Endodermal cell (in vitro differentiated cells): ENCODE measurements around the gene BCL2. TPM values are rescaled to one million over a fixed set of nuclear protein-coding genes. Genes with fewer than 3 reads are reported as not detected.

Experiments used
- DNase-seq: peaks from one replicate; pipeline ENCODE4 v3.0.0-alpha.2; 2017
- H3K27ac ChIP-seq: 2 replicates; pipeline ENCODE4 v1.5.1; 2013; ENCODE audit warnings: mild to moderate bottlenecking, low read depth, low read length, moderate library complexity
- H3K27me3 ChIP-seq: 2 replicates; pipeline ENCODE4 v1.6.1; 2013; ENCODE audit warnings: mild to moderate bottlenecking, low read length, moderate library complexity; ENCODE audit not compliant: insufficient read depth, control insufficient read depth, poor library complexity, severe bottlenecking
- H3K36me3 ChIP-seq: 2 replicates; pipeline ENCODE4 v1.7.0; 2013; ENCODE audit warnings: mild to moderate bottlenecking, low read length, moderate library complexity; ENCODE audit not compliant: control insufficient read depth, insufficient read depth
- H3K4me1 ChIP-seq: one replicate; pipeline ENCODE4 v1.7.0; 2013; ENCODE audit warnings: low read length; ENCODE audit not compliant: control insufficient read depth, insufficient read depth
- H3K4me3 ChIP-seq: 2 replicates; pipeline ENCODE4 v1.5.1; 2013; ENCODE audit warnings: mild to moderate bottlenecking, low read length, moderate library complexity
- H3K9ac ChIP-seq: 2 replicates; pipeline ENCODE4 v1.6.1; 2013; ENCODE audit warnings: mild to moderate bottlenecking, low read length, moderate library complexity; ENCODE audit not compliant: poor library complexity, severe bottlenecking; ENCODE audit errors: extremely low read depth
- H3K9me3 ChIP-seq: 2 replicates; pipeline ENCODE4 v1.6.1; 2013; ENCODE audit warnings: mild to moderate bottlenecking, low read length, moderate library complexity; ENCODE audit not compliant: control insufficient read depth
- H3K27ac Mint-ChIP-seq: 2 replicates; pipeline ENCODE4 v1.8.0; 2020; ENCODE audit warnings: mixed read lengths
- H3K27me3 Mint-ChIP-seq: 2 replicates; pipeline ENCODE4 v1.8.0; 2021; ENCODE audit warnings: mild to moderate bottlenecking, mixed read lengths; ENCODE audit not compliant: insufficient read depth
- H3K36me3 Mint-ChIP-seq: 2 replicates; pipeline ENCODE4 v1.8.0; 2020; ENCODE audit warnings: low read depth, mixed read lengths
- H3K4me1 Mint-ChIP-seq: 2 replicates; pipeline ENCODE4 v1.8.0; 2020; ENCODE audit warnings: mixed read lengths
- H3K4me3 Mint-ChIP-seq: 2 replicates; pipeline ENCODE4 v1.8.0; 2020; ENCODE audit warnings: mild to moderate bottlenecking, moderate library complexity, mixed read lengths
- H3K9me3 Mint-ChIP-seq: 2 replicates; pipeline ENCODE4 v1.8.0; 2020; ENCODE audit warnings: mild to moderate bottlenecking, mixed read lengths
- whole genome bisulfite sequencing, 2 experiments: methylation state at CpG; one replicate each; pipeline versions ENCODE4 v1.1.5 to v1.1.7; 2013; ENCODE audit warnings: missing lambda C conversion rate in 2 of 2, mixed read lengths in 1 of 2; ENCODE audit not compliant: insufficient coverage in 1 of 2, insufficient read length in 1 of 2; 5-methylcytosine and 5-hydroxymethylcytosine counted together
- total RNA-seq, 2 donors: library from RNA; stranded (reverse); fragmentation: NEBNext Ultra II Directional in 1 of 2; extraction: Animal tissue kit (Norgen Biotek cat#: 25700) in 1 of 2; gene quantifications; 2 replicates in 1 of 2; 3 replicates in 1 of 2; pipeline ENCODE4 v1.2.1, GENCODE V29; 2021
- TF ChIP-seq, protein P1 (sequence below): fragments of 200-600 bp; sonication (generic); conservative IDR thresholded peaks from 2 replicates; pipeline ENCODE4 v1.5.0; 2021; ENCODE audit warnings: antibody characterized with exemption, mild to moderate bottlenecking

BCL2 gene
- total RNA-seq, 2 donors from 2014 or later = 1.4 to 2.3 TPM

DNA sequence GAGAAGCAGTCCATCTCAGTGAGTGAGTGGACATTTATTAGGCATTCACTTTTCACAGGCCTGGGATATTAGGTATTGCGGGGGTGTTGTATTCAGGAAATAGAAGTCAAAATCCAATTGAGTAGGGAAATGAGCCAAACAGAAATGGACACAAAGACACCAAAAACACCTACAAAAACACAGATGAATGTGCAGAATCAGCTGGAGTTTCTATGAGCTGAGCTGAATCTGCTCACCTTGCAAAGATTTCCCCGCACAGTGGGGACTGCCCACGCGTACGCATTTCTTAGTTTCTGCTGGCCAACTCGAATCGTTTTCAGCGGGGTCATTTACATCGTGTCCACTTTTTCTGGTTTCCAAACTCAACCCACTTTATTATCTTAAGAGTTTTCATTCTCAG, 160.0 kb downstream of the BCL2 start:
- no peak overlapping the region for H3K9ac ChIP-seq
- H3K9me3 Mint-ChIP-seq = no peaks in the 10 kb centered on the region

DNA sequence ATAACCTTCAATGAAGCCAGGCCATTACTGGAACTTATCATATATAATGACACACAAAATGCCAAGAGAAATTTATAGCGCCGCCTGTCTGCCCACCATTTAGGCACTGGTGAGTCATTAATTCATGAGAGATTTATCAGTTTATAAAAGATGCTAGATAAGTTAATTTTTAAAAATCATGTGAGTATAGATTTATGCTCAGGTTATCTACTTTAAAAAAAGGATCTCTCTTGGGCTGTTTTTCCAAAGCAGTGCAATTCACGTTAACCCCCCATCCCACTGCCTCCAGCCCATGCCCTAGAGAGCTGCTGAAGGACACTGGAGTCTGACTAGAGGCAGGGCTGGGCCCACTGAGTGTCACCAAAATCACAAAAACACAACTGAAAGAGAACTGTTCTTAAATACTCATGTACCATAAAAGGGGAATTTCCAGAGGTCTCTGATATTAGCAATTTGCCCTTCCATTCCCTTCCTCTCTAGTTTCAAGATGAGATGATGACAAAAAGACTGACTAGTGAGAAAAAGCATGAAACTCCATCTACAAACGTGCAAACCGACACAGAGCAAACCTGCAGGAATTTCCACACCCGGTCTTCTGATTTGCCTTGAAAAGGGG, 160.8 kb downstream of the BCL2 start:
- no peak overlapping the region for H3K27ac Mint-ChIP-seq
- DNase-seq = no peak
- Histone ChIP-seq H3K27ac (no peak overlapping the region), H3K4me3 (no peak overlapping the region), H3K4me1 (no peaks in the 10 kb centered on the region), H3K9ac (no peak overlapping the region), H3K27me3 (peaks cover 5% of the 10 kb centered on the region), H3K36me3 (no peaks in the 10 kb centered on the region), H3K9me3 (no peaks in the 10 kb centered on the region)
- no peaks in the 10 kb centered on the region for H3K9me3 Mint-ChIP-seq
- TF ChIP-seq, protein P1, sequence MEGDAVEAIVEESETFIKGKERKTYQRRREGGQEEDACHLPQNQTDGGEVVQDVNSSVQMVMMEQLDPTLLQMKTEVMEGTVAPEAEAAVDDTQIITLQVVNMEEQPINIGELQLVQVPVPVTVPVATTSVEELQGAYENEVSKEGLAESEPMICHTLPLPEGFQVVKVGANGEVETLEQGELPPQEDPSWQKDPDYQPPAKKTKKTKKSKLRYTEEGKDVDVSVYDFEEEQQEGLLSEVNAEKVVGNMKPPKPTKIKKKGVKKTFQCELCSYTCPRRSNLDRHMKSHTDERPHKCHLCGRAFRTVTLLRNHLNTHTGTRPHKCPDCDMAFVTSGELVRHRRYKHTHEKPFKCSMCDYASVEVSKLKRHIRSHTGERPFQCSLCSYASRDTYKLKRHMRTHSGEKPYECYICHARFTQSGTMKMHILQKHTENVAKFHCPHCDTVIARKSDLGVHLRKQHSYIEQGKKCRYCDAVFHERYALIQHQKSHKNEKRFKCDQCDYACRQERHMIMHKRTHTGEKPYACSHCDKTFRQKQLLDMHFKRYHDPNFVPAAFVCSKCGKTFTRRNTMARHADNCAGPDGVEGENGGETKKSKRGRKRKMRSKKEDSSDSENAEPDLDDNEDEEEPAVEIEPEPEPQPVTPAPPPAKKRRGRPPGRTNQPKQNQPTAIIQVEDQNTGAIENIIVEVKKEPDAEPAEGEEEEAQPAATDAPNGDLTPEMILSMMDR = no peak
- 94 to 100% methylated on average over 1 to 6 of the region's 6 CpGs for WGBS, 2 experiments
- H3K4me3 Mint-ChIP-seq = no peak overlapping the region
- H3K36me3 Mint-ChIP-seq = no peaks in the 10 kb centered on the region
- H3K27me3 Mint-ChIP-seq = peaks cover 18% of the 10 kb centered on the region
- H3K4me1 Mint-ChIP-seq = peaks cover 10% of the 10 kb centered on the region

More for the DNA sequence above, 160.0 kb downstream of the BCL2 start:
- H3K27ac Mint-ChIP-seq = no peak overlapping the region
- TF ChIP-seq, protein P1 = no peak
- WGBS, 2 experiments = 91 to 98% methylated on average over 6 to 9 of the region's 9 CpGs
- Histone ChIP-seq H3K4me3 (no peak overlapping the region), H3K36me3 (no peaks in the 10 kb centered on the region), H3K4me1 (no peaks in the 10 kb centered on the region), H3K9me3 (no peaks in the 10 kb centered on the region), H3K27ac (no peak overlapping the region), H3K27me3 (peaks cover 5% of the 10 kb centered on the region)
- H3K4me3 Mint-ChIP-seq = no peak overlapping the region
- peaks cover 10% of the 10 kb centered on the region for H3K27me3 Mint-ChIP-seq
- no peaks in the 10 kb centered on the region for H3K36me3 Mint-ChIP-seq
- peaks cover 10% of the 10 kb centered on the region for H3K4me1 Mint-ChIP-seq
- no peak for DNase-seq

DNA sequence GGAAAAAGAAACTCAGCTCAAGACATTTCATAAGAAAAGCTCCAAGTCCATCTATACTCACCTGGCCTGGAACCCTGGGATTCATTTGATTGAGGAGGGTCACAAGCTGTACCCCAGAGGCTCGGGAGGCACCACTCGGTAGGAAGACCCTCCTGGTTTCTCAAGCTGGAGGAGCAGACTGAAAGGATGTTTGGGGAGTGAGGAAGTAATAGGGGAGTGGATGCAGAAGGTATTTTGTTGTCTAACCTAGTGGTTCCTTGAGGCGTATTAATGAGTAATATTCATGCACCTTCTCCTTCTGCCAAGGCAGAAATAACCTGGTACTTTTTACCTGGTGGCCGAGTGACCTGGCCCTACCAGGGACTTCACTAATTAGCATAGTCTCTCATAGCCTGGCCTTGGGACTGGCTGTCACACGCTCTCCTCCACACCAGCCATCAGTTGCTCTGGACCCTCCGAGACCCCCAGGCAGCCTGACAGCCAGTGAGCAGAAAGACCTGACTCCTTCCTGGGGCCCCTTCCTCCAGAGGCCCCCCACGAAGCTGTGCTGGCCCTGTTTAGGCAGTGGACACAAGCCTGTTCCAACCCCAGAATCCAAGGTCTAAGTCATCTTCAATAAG, 161.4 kb downstream of the BCL2 start:
- H3K36me3 ChIP-seq = no peaks in the 10 kb centered on the region
- TF ChIP-seq, protein P1 = no peak
- Mint-ChIP-seq H3K36me3 (no peaks in the 10 kb centered on the region), H3K4me1 (peaks cover 10% of the 10 kb centered on the region), H3K9me3 (no peaks in the 10 kb centered on the region), H3K27ac (no peak overlapping the region), H3K27me3 (peaks cover 18% of the 10 kb centered on the region), H3K4me3 (no peak overlapping the region)
- no peaks in the 10 kb centered on the region for H3K4me1 ChIP-seq
- no peak overlapping the region for H3K27ac ChIP-seq
- WGBS, 2 experiments = 73 to 100% methylated on average over 1 to 7 of the region's 7 CpGs
- no peak overlapping the region for H3K9ac ChIP-seq
- no peak for DNase-seq
- H3K9me3 ChIP-seq = no peaks in the 10 kb centered on the region
- H3K4me3 ChIP-seq = no peak overlapping the region
- peaks cover 5% of the 10 kb centered on the region for H3K27me3 ChIP-seq
